Measurements from ENCODE around the gene SLC22A16. TPM values are rescaled to one million over a fixed set of nuclear protein-coding genes. Genes with fewer than 3 reads are reported as not detected.

The SLC22A16 gene
- total and polyA plus RNA-seq, 4 donors: 0.37 to 3.2 (median 0.99) TPM

GRCh38 chr6:110446405-110446804 lies 30.0 kb downstream of the SLC22A16 start:
- no peaks in the 10 kb centered on the region for H3K4me1 ChIP-seq (ENCODE audit: control insufficient read depth in 5 of 5, insufficient read depth in 5 of 5, low read length in 5 of 5)
- no peak for ATAC-seq (ENCODE audit: insufficient read depth, low FRiP score)

GRCh38 chr6:110440026-110440425 lies 36.4 kb downstream of the SLC22A16 start:
- Histone ChIP-seq H3K36me3 (ENCODE audit: control insufficient read depth in 4 of 4, insufficient read depth in 4 of 4, low read length in 4 of 4) (no peaks in the 10 kb centered on the region), H3K27ac (ENCODE audit: low read depth in 1 of 2, low read length in 1 of 2) (no peak overlapping the region), H3K4me3 (no peak overlapping the region), H3K9me3 (ENCODE audit: control insufficient read depth in 4 of 4, insufficient read depth in 3 of 4, low read length in 3 of 4) (no peaks in the 10 kb centered on the region), H3K9ac (ENCODE audit: insufficient read depth in 1 of 2, low read length in 2 of 2) (no peak overlapping the region), H3K4me1 (ENCODE audit: control insufficient read depth in 5 of 5, insufficient read depth in 5 of 5, low read length in 5 of 5) (no peaks in the 10 kb centered on the region), H3K27me3 (ENCODE audit: control insufficient read depth in 3 of 3, insufficient read depth in 3 of 3, low read length in 2 of 3) (no peaks in the 10 kb centered on the region)
- TF ChIP-seq CTCF (IDR thresholded peaks at IDR 0.05; ENCODE audit: control extremely low read depth, extremely low read depth): no peak
- 86 to 92% methylated on average over 4 of the region's 4 CpGs for WGBS, 2 donors
- ATAC-seq (ENCODE audit: insufficient read depth, low FRiP score) (no peak), DNase-seq (no peak)

More at GRCh38 chr6:110446405-110446804, 30.0 kb downstream of the SLC22A16 start:
- Histone ChIP-seq H3K4me3 (no peak overlapping the region), H3K27ac (ENCODE audit: low read depth in 1 of 2, low read length in 1 of 2) (no peak overlapping the region), H3K27me3 (ENCODE audit: control insufficient read depth in 3 of 3, insufficient read depth in 3 of 3, low read length in 2 of 3) (no peaks in the 10 kb centered on the region), H3K9ac (ENCODE audit: insufficient read depth in 1 of 2, low read length in 2 of 2) (no peak overlapping the region), H3K9me3 (ENCODE audit: control insufficient read depth in 4 of 4, insufficient read depth in 3 of 4, low read length in 3 of 4) (peaks cover 0 to 2% (median 0%) of the 10 kb centered on the region in 4 donors), H3K36me3 (ENCODE audit: control insufficient read depth in 4 of 4, insufficient read depth in 4 of 4, low read length in 4 of 4) (no peaks in the 10 kb centered on the region)
- no peak for DNase-seq
- TF ChIP-seq CTCF (IDR thresholded peaks at IDR 0.05; ENCODE audit: control extremely low read depth, extremely low read depth): no peak
- WGBS, 2 donors: 78 to 86% methylated on average over 4 of the region's 4 CpGs

GRCh38 chr6:110439356-110439755 lies 37.1 kb downstream of the SLC22A16 start:
- no peaks in the 10 kb centered on the region for H3K36me3 ChIP-seq (ENCODE audit: control insufficient read depth in 4 of 4, insufficient read depth in 4 of 4, low read length in 4 of 4)
- no peaks in the 10 kb centered on the region for H3K27me3 ChIP-seq (ENCODE audit: control insufficient read depth in 3 of 3, insufficient read depth in 3 of 3, low read length in 2 of 3)
- H3K9ac ChIP-seq (ENCODE audit: insufficient read depth in 1 of 2, low read length in 2 of 2): no peak overlapping the region
- DNase-seq (no peak), ATAC-seq (ENCODE audit: insufficient read depth, low FRiP score) (no peak)
- H3K27ac ChIP-seq (ENCODE audit: low read depth in 1 of 2, low read length in 1 of 2): no peak overlapping the region
- WGBS, 2 donors: 66 to 72% methylated on average over 5 of the region's 5 CpGs
- no peak overlapping the region for H3K4me3 ChIP-seq
- TF ChIP-seq CTCF (IDR thresholded peaks at IDR 0.05; ENCODE audit: control extremely low read depth, extremely low read depth): no peak
- H3K9me3 ChIP-seq (ENCODE audit: control insufficient read depth in 4 of 4, insufficient read depth in 3 of 4, low read length in 3 of 4): no peaks in the 10 kb centered on the region
- no peaks in the 10 kb centered on the region for H3K4me1 ChIP-seq (ENCODE audit: control insufficient read depth in 5 of 5, insufficient read depth in 5 of 5, low read length in 5 of 5)

GRCh38 chr6:110434961-110435602 lies 41.3 kb downstream of the SLC22A16 start:
- WGBS, 2 donors: 87 to 91% methylated on average over 7 of the region's 7 CpGs
- Histone ChIP-seq H3K27me3 (ENCODE audit: control insufficient read depth in 3 of 3, insufficient read depth in 3 of 3, low read length in 2 of 3) (peaks cover 0 to 2% (median 0%) of the 10 kb centered on the region in 3 donors), H3K9ac (ENCODE audit: insufficient read depth in 1 of 2, low read length in 2 of 2) (no peak overlapping the region), H3K4me3 (no peak overlapping the region), H3K27ac (ENCODE audit: low read depth in 1 of 2, low read length in 1 of 2) (no peak overlapping the region), H3K36me3 (ENCODE audit: control insufficient read depth in 4 of 4, insufficient read depth in 4 of 4, low read length in 4 of 4) (no peaks in the 10 kb centered on the region), H3K9me3 (ENCODE audit: control insufficient read depth in 4 of 4, insufficient read depth in 3 of 4, low read length in 3 of 4) (no peaks in the 10 kb centered on the region), H3K4me1 (ENCODE audit: control insufficient read depth in 5 of 5, insufficient read depth in 5 of 5, low read length in 5 of 5) (no peaks in the 10 kb centered on the region)
- no peak for TF ChIP-seq CTCF (IDR thresholded peaks at IDR 0.05; ENCODE audit: control extremely low read depth, extremely low read depth)
- no peak for ATAC-seq (ENCODE audit: insufficient read depth, low FRiP score)
- DNase-seq: no peak

Measured in lung (tissue), 12 donors.